ENCODE measurements around the gene DDX59. TPM values are rescaled to one million over a fixed set of nuclear protein-coding genes. Genes with fewer than 3 reads are reported as not detected.

Gene DDX59
- total RNA-seq, 4 donors from 2014 or later: 28.0 to 37.3 (median 28.3) TPM

GRCh38 chr1:200629876-200630514 lies 39.7 kb downstream of the DDX59 start:
- Histone ChIP-seq H3K4me3 (no peak overlapping the region), H3K27me3 (no peaks in the 10 kb centered on the region), H3K27ac (no peak overlapping the region), H3K9me3 (no peaks in the 10 kb centered on the region), H3K36me3 (no peaks in the 10 kb centered on the region), H3K4me1 (peaks cover 6% of the 10 kb centered on the region)
- no peak for DNase-seq (ENCODE audit: low spot score in 2 of 2)
- WGBS: 83% methylated on average over 9 of the region's 9 CpGs
- TF ChIP-seq POLR2A (IDR thresholded peaks at IDR 0.05) (no peak), POLR2AphosphoS5 (IDR thresholded peaks at IDR 0.05) (no peak), EP300 (IDR thresholded peaks at IDR 0.05) (no peak), CTCF (IDR thresholded peaks at IDR 0.05) (no peak)

- TF ChIP-seq POLR2A (IDR thresholded peaks at IDR 0.05) (no peak), POLR2AphosphoS5 (IDR thresholded peaks at IDR 0.05) (no peak), EP300 (IDR thresholded peaks at IDR 0.05) (no peak)
- Histone ChIP-seq H3K27ac (no peak overlapping the region), H3K36me3 (no peaks in the 10 kb centered on the region), H3K27me3 (no peaks in the 10 kb centered on the region), H3K4me3 (no peak overlapping the region), H3K4me1 (peaks cover 11% of the 10 kb centered on the region), H3K9me3 (no peaks in the 10 kb centered on the region)
- DNase-seq (ENCODE audit: low spot score in 2 of 2): no peak
- 68% methylated on average over 7 of the region's 7 CpGs for whole genome bisulfite sequencing
Measured at GRCh38 chr1:200628223-200628881, 41.4 kb downstream of the DDX59 start.

- peaks cover 11% of the 10 kb centered on the region for H3K4me1 ChIP-seq
- no peaks in the 10 kb centered on the region for H3K9me3 ChIP-seq
- TF ChIP-seq POLR2AphosphoS5 (IDR thresholded peaks at IDR 0.05): no peak
- no peak for TF ChIP-seq EP300 (IDR thresholded peaks at IDR 0.05)
- no peak for TF ChIP-seq CTCF (IDR thresholded peaks at IDR 0.05)
- no peak for TF ChIP-seq POLR2A (IDR thresholded peaks at IDR 0.05)
- H3K27ac ChIP-seq: no peak overlapping the region
- DNase-seq (ENCODE audit: low spot score in 2 of 2): no peak
- 67% methylated on average over 1 of the region's 1 CpG for WGBS
- H3K4me3 ChIP-seq: no peak overlapping the region
- H3K36me3 ChIP-seq: no peaks in the 10 kb centered on the region
- no peaks in the 10 kb centered on the region for H3K27me3 ChIP-seq
Measured at GRCh38 chr1:200627575-200628222, 42.0 kb downstream of the DDX59 start.

GRCh38 chr1:200626853-200627534 lies 42.7 kb downstream of the DDX59 start:
- TF ChIP-seq CTCF (IDR thresholded peaks at IDR 0.05) (no peak), POLR2A (IDR thresholded peaks at IDR 0.05) (no peak), EP300 (IDR thresholded peaks at IDR 0.05) (no peak), POLR2AphosphoS5 (IDR thresholded peaks at IDR 0.05) (no peak)
- Histone ChIP-seq H3K4me3 (no peak overlapping the region), H3K4me1 (peaks cover 16% of the 10 kb centered on the region), H3K36me3 (no peaks in the 10 kb centered on the region), H3K9me3 (no peaks in the 10 kb centered on the region), H3K27me3 (no peaks in the 10 kb centered on the region), H3K27ac (no peak overlapping the region)
- DNase-seq (ENCODE audit: low spot score in 2 of 2): no peak
- 87% methylated on average over 5 of the region's 5 CpGs for WGBS

GRCh38 chr1:200625381-200625824 lies 44.3 kb downstream of the DDX59 start:
- H3K27ac ChIP-seq: no peak overlapping the region
- no peak for DNase-seq (ENCODE audit: low spot score in 2 of 2)
- peaks cover 28% of the 10 kb centered on the region for H3K4me1 ChIP-seq
- no peaks in the 10 kb centered on the region for H3K9me3 ChIP-seq
- 3% methylated on average over 1 of the region's 1 CpG for WGBS
- no peaks in the 10 kb centered on the region for H3K27me3 ChIP-seq
- TF ChIP-seq POLR2AphosphoS5 (IDR thresholded peaks at IDR 0.05) (no peak), EP300 (IDR thresholded peaks at IDR 0.05) (no peak), CTCF (IDR thresholded peaks at IDR 0.05) (no peak), POLR2A (IDR thresholded peaks at IDR 0.05) (no peak)
- no peaks in the 10 kb centered on the region for H3K36me3 ChIP-seq
- no peak overlapping the region for H3K4me3 ChIP-seq

Measured in suprapubic skin (tissue), 4 donors.